GM23338 (cell line): ENCODE results near the gene SMAP2. TPM values are rescaled to one million over a fixed set of nuclear protein-coding genes. Genes with fewer than 3 reads are reported as not detected.

Experiments
- EZH2 ChIP-seq: fragments of 200-600 bp; sonication (generic); IDR thresholded peaks from one replicate; pipeline ENCODE4 v1.8.0; 2017; ENCODE audit warnings: antibody characterized with exemption, mild to moderate bottlenecking, low read depth; ENCODE audit not compliant: unreplicated experiment
- EZH2phosphoT487 ChIP-seq: fragments of 200-600 bp; sonication (generic); IDR thresholded peaks from one replicate; pipeline ENCODE4 v1.8.1; 2018; ENCODE audit warnings: antibody characterized with exemption; ENCODE audit not compliant: unreplicated experiment
- JUNB ChIP-seq: IDR thresholded peaks from one replicate; pipeline ENCODE4 v1.6.1; 2016; ENCODE audit warnings: antibody characterized with exemption; ENCODE audit not compliant: unreplicated experiment
- POLR2AphosphoS5 ChIP-seq: IDR thresholded peaks from 2 replicates; pipeline ENCODE4 v1.6.1; 2016; ENCODE audit warnings: antibody characterized with exemption, low read depth
- STAT1 ChIP-seq: IDR thresholded peaks from one replicate; pipeline ENCODE4 v1.6.1; 2016; ENCODE audit warnings: antibody characterized with exemption; ENCODE audit not compliant: unreplicated experiment
- ZNF331 ChIP-seq: fragments of 250-450 bp; sonication (Bioruptor Pico); IDR thresholded peaks from 2 replicates; pipeline ENCODE4 v1.5.0; 2020; ENCODE audit warnings: low read depth, mild to moderate bottlenecking, moderate library complexity
- polyA plus RNA-seq: library from polyadenylated mRNA; unstranded; fragments of >200 nt; fragmentation: Nextera tagmentation; extraction: Ambion mirVana; gene quantifications from 2 replicates; pipeline ENCODE4 v1.2.1, GENCODE V29; 2016
- total RNA-seq: library from RNA; depleted of rRNA; stranded (reverse); fragments of >200 nt; shearing (Covaris generic); gene quantifications from 2 replicates; pipeline ENCODE4 v1.2.3, GENCODE V29; 2014
- TF ChIP-seq, protein P1 (sequence below): fragments of 250-450 bp; sonication (Bioruptor Pico); IDR thresholded peaks from 2 replicates; pipeline ENCODE4 v1.5.0; 2020; ENCODE audit warnings: mild to moderate bottlenecking, moderate library complexity
- TF ChIP-seq, protein P2 (sequence below): IDR thresholded peaks from 2 replicates; pipeline ENCODE4 v1.6.1; 2016; ENCODE audit warnings: antibody characterized with exemption
- TF ChIP-seq, protein P3 (sequence below): IDR thresholded peaks from one replicate; pipeline ENCODE4 v1.6.1; 2018; ENCODE audit warnings: antibody characterized with exemption; ENCODE audit not compliant: unreplicated experiment
- TF ChIP-seq, protein P4 (sequence below), 2 experiments: fragments of 200-600 bp in 1 of 2; sonication (generic) in 1 of 2; conservative IDR thresholded peaks; 2 replicates each; pipeline versions ENCODE4 v1.5.1 to v1.6.1; 2016 to 2017; ENCODE audit warnings: antibody characterized with exemption in 2 of 2, low read depth in 2 of 2, mild to moderate bottlenecking in 2 of 2, moderate library complexity in 1 of 2

SMAP2 gene
- total and polyA plus RNA-seq, 2 experiments from 2014 or later, result 2.9 to 4.8 TPM

DNA sequence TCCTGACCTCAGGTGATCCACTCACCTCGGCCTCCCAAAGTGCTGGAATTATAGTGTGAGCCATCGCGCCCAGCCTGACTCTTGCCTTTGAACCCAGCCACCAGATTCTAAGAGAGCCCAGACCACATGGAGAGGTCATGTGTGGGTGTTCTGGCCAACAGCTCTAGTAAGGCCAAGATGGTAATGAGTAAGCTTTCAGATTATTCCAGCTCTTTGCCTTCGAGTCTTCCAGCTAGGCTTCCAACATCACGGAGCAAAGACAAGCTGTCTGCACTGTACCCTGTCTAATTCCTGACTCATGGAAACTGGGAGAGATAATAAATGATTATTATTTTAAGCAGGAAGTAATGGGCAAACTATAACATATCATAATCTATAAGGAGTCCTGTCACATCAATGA lies 61.9 kb downstream of the SMAP2 start (continued):
- TF ChIP-seq, protein P1, sequence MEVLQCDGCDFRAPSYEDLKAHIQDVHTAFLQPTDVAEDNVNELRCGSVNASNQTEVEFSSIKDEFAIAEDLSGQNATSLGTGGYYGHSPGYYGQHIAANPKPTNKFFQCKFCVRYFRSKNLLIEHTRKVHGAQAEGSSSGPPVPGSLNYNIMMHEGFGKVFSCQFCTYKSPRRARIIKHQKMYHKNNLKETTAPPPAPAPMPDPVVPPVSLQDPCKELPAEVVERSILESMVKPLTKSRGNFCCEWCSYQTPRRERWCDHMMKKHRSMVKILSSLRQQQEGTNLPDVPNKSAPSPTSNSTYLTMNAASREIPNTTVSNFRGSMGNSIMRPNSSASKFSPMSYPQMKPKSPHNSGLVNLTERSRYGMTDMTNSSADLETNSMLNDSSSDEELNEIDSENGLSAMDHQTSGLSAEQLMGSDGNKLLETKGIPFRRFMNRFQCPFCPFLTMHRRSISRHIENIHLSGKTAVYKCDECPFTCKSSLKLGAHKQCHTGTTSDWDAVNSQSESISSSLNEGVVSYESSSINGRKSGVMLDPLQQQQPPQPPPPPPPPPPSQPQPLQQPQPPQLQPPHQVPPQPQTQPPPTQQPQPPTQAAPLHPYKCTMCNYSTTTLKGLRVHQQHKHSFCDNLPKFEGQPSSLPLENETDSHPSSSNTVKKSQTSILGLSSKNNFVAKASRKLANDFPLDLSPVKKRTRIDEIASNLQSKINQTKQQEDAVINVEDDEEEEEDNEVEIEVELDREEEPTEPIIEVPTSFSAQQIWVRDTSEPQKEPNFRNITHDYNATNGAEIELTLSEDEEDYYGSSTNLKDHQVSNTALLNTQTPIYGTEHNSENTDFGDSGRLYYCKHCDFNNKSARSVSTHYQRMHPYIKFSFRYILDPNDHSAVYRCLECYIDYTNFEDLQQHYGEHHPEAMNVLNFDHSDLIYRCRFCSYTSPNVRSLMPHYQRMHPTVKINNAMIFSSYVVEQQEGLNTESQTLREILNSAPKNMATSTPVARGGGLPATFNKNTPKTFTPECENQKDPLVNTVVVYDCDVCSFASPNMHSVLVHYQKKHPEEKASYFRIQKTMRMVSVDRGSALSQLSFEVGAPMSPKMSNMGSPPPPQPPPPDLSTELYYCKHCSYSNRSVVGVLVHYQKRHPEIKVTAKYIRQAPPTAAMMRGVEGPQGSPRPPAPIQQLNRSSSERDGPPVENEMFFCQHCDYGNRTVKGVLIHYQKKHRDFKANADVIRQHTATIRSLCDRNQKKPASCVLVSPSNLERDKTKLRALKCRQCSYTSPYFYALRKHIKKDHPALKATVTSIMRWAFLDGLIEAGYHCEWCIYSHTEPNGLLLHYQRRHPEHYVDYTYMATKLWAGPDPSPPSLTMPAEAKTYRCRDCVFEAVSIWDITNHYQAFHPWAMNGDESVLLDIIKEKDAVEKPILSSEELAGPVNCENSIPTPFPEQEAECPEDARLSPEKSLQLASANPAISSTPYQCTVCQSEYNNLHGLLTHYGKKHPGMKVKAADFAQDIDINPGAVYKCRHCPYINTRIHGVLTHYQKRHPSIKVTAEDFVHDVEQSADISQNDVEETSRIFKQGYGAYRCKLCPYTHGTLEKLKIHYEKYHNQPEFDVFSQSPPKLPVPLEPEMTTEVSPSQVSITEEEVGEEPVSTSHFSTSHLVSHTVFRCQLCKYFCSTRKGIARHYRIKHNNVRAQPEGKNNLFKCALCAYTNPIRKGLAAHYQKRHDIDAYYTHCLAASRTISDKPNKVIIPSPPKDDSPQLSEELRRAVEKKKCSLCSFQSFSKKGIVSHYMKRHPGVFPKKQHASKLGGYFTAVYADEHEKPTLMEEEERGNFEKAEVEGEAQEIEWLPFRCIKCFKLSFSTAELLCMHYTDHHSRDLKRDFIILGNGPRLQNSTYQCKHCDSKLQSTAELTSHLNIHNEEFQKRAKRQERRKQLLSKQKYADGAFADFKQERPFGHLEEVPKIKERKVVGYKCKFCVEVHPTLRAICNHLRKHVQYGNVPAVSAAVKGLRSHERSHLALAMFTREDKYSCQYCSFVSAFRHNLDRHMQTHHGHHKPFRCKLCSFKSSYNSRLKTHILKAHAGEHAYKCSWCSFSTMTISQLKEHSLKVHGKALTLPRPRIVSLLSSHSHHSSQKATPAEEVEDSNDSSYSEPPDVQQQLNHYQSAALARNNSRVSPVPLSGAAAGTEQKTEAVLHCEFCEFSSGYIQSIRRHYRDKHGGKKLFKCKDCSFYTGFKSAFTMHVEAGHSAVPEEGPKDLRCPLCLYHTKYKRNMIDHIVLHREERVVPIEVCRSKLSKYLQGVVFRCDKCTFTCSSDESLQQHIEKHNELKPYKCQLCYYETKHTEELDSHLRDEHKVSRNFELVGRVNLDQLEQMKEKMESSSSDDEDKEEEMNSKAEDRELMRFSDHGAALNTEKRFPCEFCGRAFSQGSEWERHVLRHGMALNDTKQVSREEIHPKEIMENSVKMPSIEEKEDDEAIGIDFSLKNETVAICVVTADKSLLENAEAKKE (CRISPR knock-in tag), result no peak
- TF ChIP-seq ZNF331 (CRISPR knock-in tag), result no peak
- TF ChIP-seq POLR2AphosphoS5, result no peak
- no peak for TF ChIP-seq JUNB
- TF ChIP-seq STAT1, result no peak
- no peak for TF ChIP-seq EZH2
- TF ChIP-seq, protein P2, sequence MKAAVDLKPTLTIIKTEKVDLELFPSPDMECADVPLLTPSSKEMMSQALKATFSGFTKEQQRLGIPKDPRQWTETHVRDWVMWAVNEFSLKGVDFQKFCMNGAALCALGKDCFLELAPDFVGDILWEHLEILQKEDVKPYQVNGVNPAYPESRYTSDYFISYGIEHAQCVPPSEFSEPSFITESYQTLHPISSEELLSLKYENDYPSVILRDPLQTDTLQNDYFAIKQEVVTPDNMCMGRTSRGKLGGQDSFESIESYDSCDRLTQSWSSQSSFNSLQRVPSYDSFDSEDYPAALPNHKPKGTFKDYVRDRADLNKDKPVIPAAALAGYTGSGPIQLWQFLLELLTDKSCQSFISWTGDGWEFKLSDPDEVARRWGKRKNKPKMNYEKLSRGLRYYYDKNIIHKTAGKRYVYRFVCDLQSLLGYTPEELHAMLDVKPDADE, result no peak
- TF ChIP-seq, protein P3, sequence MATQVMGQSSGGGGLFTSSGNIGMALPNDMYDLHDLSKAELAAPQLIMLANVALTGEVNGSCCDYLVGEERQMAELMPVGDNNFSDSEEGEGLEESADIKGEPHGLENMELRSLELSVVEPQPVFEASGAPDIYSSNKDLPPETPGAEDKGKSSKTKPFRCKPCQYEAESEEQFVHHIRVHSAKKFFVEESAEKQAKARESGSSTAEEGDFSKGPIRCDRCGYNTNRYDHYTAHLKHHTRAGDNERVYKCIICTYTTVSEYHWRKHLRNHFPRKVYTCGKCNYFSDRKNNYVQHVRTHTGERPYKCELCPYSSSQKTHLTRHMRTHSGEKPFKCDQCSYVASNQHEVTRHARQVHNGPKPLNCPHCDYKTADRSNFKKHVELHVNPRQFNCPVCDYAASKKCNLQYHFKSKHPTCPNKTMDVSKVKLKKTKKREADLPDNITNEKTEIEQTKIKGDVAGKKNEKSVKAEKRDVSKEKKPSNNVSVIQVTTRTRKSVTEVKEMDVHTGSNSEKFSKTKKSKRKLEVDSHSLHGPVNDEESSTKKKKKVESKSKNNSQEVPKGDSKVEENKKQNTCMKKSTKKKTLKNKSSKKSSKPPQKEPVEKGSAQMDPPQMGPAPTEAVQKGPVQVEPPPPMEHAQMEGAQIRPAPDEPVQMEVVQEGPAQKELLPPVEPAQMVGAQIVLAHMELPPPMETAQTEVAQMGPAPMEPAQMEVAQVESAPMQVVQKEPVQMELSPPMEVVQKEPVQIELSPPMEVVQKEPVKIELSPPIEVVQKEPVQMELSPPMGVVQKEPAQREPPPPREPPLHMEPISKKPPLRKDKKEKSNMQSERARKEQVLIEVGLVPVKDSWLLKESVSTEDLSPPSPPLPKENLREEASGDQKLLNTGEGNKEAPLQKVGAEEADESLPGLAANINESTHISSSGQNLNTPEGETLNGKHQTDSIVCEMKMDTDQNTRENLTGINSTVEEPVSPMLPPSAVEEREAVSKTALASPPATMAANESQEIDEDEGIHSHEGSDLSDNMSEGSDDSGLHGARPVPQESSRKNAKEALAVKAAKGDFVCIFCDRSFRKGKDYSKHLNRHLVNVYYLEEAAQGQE, result no peak
- no peak for TF ChIP-seq EZH2phosphoT487
- TF ChIP-seq, protein P4, sequence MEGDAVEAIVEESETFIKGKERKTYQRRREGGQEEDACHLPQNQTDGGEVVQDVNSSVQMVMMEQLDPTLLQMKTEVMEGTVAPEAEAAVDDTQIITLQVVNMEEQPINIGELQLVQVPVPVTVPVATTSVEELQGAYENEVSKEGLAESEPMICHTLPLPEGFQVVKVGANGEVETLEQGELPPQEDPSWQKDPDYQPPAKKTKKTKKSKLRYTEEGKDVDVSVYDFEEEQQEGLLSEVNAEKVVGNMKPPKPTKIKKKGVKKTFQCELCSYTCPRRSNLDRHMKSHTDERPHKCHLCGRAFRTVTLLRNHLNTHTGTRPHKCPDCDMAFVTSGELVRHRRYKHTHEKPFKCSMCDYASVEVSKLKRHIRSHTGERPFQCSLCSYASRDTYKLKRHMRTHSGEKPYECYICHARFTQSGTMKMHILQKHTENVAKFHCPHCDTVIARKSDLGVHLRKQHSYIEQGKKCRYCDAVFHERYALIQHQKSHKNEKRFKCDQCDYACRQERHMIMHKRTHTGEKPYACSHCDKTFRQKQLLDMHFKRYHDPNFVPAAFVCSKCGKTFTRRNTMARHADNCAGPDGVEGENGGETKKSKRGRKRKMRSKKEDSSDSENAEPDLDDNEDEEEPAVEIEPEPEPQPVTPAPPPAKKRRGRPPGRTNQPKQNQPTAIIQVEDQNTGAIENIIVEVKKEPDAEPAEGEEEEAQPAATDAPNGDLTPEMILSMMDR (conservative IDR thresholded peaks at IDR 0.05; ENCODE audit: low read depth in 2 of 2), result no peak
